NCI-H2196 treated with DMSO at 0.1 percent for 48 hours (cell line): ENCODE results near the gene ART4.

Experiments used
- DNase-seq: peaks from one replicate; lab custom pipeline; 2025; ENCODE audit not compliant: unreplicated experiment; lab: John Stamatoyannopoulos, UW

The ART4 gene

DNA sequence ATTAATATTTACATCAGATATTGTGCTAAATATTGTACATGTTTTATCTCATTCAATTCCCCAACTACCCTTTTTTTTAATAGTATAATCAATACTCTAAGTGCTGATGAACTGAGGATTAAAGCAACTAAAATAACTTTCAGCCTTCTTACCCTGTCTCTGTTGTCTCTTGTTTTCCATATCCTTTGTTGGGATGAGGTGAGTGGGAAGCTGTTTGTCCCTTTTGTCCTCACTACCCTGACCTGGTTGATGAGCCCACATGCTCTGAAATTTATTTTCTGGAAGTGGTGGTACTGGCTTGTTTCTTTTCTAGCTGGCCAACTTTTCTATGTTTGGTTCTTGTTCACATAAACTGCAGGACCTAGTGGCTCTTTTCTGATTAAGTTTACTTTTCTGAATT is 9.6 kb upstream of the ART4 start:
- no peak for DNase-seq

DNA sequence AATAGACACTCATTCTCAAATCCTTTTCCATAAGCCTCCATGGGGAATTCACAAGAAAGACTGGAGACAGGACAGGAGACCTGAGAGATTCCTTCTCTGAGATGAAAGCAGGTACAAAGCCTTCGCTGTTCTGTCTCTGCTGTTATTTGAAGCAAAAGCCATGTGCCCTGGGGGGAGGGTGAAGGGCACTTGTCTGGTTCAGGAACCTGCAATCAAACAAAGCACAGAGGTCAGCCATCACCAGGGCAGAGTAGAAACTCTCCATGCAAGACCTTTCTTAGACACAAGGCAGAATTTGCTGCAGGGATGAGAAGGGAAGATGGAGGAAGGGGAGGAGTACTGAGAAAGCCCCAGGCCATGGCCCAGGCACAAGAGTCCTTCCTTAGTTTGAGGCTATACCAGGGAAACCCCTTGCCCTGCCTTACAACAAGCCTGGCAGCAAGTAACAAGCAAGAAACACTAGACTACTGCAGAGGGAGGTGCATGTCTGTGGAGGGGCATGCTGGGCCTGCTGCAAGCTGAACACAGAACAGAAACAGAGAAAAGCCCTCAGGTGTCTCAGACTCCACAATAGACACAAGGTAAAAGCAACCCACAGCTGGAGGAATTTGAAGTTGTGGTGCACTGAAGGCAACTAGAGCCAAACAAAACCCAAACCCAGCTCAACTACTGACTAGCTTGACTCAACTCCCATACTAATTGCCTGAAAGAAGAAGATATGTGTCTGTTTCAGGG is 7.8 kb upstream of the ART4 start:
- DNase-seq: no peak

DNA sequence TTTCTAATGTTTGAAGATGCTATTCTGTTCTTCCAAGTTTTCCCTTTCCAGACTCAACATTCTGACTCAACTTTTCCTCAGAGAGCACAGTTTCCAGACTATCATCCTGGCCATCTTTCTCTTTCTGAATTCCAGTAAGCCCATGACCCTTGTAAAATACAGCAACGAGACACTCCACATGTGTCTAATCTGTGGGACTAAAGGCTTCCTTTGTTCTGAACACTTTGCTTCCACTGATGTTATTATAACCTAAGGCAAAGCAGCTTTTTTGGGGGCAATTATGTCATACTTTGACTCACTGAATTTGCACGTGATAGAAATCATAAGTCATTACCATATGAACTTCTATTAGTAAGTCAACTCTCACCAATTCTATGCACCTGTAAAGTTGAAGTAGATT is 6.3 kb upstream of the ART4 start:
- DNase-seq: no peak

DNA sequence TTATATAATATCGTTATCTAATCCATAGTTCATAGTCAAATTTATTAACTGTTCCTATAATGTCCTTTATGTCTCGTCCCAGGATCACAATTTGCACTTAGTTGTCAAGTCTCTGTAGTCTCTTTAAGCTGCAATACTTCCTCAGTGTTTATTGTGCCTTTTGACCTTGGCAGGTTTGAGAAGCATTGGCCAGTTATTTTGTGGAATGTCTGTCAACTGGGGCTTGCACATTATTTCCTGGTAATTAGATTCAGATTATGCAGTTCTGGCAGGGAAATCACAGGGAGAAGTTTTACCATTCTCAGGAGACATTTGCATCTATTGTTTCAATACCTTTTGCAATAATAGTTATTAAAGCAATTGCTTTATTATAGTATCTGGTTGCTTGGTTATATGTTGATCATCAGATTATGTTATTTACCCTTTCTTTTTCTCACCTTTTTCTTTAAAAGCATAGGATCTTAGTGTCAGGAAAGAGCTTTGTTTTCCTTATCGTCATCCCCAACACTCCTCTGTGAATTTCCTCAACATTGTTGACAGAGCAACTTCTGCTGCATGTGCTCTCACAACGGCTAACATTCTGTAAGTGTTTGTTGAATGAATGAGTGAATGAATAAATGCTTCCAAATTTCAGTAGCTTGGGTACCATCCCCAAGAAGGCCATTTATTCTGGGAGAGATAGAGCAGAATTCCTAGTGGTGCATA is 3.7 kb upstream of the ART4 start:
- DNase-seq: no peak

DNA sequence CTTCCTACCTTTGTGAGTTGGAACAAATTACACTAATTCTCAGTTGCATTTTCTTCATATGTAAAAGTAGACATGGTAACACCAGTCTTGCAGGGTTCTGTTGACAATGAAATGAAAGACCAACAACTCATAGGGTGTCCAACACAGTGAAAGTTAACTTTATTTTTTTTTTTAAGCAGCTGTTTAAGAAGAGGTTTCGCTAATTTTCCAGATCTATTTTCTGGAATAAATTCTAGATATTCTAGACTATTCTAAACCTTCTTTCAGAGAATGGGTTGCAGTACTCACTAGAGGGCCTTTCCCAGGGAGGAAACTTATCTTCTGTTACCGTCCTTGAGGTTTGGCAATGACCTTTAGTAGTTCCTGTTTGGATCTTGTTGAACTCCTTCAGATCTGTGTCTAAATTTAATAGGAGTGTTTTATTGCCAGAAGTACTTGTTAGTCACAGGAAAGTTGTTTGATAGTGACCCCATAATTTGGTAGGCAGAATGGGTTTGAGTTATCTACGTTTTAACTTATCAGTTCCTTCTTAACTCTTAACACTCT is 2.8 kb upstream of the ART4 start:
- no peak for DNase-seq

DNA sequence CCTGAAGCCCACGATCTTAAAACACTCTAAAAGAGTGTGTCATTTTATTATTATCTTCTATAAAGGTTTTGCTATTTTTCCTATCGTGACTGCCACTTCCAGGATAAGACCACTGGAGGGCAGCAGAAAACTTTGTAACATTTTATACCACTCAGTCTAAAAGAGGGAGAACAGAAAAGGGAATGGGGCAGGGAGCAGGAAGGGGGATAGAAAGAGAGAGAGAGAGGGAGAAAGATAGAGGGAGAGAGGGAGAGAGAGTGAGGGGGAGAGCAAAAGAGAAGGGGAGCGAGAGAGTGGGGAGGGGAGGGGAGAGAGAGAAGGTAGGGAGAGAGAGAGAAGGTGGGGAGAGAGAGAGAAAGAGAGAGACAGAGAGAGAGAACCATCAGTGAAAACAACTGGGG is 2.0 kb upstream of the ART4 start:
- DNase-seq: no peak

DNA sequence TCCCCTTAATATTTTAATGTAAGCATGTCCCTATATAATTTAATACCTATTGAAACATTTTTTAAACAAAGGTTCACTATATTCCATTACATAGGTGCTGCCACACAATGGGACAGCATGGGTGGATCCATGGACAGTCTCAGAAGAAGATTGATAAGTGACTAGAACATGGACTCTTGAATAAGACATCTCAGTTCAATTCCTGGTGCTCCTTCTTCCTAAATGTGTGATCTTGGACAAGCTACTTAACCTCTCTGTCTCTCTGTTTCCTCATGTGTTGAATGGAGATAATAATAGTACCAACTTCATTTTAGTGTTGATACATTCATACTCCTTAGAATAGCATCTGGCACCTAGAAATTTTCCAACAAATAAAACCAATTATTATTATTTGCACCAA is 1.1 kb upstream of the ART4 start:
- DNase-seq: no peak

DNA sequence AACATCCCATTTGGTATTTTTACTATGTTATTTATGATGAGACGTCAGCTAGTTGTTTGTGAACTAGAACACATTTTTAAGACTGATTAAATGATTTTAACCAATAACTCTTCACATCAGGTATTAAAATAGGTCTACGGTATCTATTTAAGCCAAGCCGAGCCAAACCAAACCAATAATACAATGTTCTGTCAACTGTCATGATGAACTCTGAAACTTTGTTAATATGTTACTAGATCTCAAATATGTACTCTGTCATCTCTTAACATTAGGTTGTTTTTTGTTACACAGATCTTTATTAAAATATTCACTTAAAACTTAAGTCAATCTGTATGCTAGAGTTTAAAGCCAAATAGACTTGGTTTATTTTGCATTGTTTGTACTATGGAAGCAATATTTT is 1.0 kb downstream of the ART4 start:
- DNase-seq: no peak

DNA sequence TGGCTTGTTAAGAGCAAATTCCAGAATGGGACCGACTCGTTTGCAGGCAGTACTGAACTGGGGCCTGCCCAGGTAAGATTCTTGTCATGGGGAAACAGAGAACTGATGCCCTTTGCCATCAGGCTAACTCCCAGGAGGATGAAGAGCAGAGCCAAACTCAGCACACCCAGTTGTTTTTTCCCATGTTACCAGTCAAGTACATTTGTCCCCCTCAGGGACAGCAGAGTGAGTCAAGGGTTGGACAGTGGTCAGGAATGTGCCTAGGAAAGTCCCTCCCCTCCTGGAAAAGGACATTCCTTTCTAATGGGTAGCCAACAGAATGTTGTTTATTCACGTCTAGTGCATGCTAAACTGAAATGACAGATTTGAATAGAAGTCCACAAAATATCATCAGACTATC is 1.6 kb downstream of the ART4 start:
- no peak for DNase-seq

DNA sequence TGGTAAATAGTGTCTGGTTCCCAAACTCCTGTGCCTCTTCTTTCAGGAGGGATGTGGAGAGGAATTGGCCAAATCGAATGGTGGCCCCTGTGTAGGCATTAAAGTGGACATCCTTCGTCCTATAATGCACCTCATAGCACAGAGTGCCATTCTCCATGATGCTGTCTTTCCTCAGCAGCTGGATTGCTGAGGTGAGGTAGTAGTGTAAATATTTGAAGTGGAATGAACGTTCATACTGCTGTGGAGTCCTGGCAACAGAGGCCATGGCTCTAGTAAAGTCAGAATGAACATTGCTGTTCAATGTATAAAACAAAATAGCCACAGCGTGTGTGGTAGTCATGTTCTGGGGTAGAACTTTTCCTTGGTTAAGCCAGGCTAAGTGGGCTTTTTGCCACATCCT is 2.7 kb downstream of the ART4 start:
- DNase-seq: no peak

DNA sequence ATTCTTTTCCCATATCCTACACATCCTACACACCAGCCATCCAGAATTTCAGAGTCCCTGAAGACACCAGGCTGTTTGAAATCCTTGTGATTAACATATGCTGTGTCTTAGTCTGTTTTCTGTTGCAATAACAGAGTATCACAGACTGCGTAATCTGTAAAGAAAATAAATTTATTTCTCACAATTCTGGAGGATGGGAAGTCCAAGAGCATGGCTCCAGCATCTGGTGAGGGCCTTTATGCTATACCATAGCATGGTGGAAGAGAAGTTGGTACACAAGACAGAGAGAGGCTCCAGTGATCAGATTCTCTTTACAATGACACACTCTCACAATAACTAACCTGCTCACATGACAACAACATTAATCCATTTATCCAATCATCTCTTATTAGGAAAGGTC is 4.1 kb downstream of the ART4 start:
- no peak for DNase-seq

DNA sequence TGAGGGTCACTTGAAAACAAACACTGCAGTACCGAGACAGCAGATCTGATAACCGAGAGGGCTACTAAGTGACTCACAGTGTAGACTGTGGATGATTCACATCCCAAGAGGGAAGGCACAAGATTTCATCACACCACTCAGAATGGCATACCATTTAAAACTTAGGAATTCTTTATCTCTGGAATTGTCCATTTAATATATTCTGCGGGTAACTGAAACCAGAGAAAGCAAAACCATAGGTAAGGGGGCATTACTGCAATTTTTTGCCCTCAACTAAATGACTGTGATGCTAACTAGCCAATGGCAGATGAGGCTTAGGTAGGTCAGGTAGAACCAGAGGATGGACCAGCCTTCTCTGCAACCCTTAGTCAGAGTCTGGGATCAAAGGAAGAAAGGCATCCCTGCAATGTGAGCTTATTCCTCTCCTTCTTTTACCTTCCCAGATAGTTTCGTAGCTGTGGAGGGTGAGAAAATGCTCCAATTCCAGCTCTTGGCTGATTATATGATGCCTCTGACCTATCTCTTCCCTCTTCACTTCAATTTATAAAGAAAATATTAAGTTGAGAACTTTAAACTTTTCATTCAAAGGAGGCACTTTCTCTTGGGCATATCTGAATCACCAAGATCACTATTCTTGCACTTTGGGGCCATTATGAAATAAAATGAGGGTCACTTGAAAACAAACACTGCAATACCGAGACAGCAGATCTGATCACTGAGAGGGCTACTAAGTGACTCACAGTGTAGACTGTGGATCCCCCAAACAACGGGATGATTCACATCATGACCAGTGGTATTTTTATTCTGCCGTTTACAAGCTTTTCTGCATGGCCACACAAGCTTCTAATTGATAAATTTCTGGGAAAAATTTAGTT is 6.8 kb downstream of the ART4 start:
- no peak for DNase-seq

DNA sequence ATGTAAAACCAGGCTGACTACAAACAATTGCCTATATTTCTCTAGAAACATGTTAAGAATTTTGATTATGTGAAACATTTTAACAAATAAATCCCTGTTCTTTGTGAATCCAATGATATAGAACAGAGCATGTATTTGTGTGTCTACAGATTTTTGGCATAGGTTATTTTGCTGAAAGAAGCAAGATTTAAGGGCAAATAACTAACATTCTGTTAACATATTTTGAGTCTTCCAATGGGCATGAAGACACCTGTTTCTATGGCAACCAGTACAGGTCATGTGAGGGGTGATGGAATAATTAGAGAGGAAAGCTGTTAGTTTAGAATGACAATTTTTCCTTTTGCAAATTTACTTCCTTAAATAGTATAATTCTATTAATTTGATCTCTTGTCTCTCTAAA is 8.8 kb downstream of the ART4 start:
- no peak for DNase-seq

DNA sequence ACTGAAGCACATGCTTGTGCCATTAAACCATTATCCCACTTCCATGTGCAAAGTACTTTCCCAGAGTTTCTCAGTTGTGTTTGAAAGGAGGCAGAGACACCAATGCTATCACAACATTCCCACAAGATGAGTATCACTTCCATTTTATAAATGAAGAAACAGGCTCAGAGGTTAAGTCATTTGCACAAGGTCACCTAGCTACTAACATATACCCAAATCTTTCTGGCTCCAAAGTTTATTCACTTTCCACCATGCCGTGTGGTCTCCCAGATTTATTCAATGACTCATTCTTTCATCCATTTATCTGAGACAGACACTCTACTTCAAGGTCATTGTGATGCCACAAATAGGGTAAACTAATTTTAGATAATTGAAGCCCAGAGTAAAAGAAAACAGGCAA is 9.4 kb downstream of the ART4 start:
- no peak for DNase-seq

DNA sequence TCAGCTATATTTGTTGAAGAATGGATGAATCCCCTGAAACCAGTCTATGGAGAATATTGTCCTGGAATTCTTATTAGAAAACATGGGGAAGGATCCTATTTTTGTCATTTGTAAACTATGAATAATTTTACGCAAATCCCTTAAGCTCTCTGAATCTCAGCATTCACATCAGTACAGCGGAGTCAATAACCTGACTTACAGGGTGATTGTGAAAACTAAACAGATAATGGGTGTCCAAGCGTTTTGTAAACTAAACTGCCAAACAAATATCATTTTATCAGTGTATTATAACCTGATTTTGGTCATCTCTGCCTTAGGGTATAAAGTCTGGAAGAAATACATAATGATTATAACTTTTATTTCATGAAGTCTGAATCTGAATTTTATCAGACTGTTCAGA is 10.0 kb downstream of the ART4 start:
- no peak for DNase-seq

DNA sequence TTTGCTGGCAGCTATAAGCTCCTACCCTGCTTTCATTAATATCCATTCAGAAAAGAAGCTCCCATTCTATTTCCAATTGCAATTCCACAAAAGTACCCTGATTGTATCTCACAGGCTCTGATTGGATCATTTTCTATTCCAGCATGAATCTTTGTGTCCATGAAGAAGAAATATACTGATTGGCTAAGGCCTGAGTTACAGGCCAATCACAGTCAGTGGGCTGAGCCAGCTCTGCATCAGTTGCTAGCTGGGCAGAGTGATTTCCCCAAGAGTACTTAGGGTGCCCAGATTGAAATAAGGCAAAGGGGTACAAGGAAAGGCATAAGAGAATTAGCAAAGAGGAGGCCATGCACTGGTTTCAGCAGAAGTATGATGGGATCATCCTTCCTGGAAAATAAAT is 14.4 kb downstream of the ART4 start:
- DNase-seq: no peak

DNA sequence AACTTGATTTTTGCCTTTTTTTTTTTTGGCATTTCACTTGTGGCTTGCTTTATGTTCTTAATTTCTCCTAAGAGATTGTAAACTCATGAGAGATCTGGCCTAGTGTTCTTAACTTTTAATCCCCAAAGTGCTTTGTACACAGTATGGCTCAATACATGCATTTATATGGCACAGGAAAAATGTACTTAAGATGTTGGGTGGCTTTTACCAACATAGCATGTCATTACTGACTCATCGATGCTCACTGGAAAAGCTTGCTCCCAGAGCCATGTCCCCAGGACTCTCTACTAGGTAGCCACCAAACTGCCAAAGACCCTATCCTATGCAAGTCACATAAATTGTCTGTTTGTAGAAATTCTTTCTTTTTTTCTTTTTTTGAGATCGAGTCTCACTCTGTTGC is 16.3 kb downstream of the ART4 start:
- no peak for DNase-seq

DNA sequence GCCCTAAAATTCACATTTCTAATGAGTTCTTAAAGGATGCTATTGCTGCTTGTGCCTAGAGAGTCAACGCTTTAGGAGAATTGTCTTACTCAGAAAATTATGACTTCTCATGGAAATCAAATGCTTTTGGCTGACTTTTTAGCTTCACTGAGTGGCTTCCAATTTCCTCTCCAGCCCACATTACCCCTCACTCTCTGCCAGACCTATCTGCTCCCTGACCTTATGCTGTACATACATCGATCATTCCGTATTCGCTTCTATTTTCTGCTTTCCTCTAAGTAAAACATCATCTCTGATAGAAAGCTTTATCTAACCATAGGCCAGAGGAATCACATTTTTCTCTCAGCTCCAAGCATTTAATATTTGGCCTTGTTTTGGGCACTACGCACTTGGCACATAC is 16.8 kb downstream of the ART4 start:
- DNase-seq: no peak

DNA sequence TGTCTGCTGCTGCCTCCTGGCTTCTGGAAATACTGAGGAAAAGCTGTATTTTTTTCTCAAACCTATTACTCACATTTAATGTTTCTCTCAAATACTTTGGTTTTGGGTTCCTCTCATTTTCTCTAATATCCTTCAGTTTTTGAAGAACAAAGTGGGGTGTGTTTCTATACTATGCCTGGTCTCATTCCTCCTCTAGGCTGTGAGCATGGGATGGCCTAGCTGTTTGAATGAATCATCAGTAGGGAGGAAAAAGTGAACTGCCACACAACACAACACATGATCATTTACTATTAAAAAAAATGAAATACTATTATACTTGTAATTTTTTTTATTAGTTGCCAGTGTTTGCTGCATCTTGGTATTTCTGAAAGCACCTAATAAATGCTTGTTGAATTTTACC is 18.1 kb downstream of the ART4 start:
- no peak for DNase-seq

DNA sequence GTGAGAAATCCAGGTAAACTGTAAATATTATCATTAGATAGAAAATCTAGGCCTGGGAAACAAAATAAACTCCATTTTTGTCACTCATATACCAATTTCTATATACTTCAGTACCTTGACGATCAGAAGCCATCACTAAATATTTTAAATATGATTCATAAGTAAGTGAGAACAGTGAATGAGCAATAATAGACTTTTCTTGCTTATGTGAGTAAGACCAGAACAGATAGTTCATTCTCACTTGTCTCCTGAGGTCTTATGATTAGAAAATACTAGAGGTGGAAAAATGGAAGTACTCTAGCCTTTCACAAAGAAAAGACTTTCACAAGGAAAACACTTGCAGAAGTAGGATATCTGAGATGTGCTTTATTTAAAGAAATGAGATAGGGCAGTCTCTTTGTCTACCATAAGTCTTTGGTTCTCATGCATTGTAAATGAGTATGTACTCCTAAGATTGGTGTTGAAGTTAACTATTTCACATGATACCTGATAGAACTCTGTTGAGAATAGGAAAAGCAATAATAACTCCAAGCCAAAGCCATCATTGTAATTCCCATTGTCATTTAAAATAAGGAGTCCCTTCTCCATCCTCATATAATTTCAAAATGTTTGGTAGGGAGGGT is 19.2 kb downstream of the ART4 start:
- DNase-seq: no peak

DNA sequence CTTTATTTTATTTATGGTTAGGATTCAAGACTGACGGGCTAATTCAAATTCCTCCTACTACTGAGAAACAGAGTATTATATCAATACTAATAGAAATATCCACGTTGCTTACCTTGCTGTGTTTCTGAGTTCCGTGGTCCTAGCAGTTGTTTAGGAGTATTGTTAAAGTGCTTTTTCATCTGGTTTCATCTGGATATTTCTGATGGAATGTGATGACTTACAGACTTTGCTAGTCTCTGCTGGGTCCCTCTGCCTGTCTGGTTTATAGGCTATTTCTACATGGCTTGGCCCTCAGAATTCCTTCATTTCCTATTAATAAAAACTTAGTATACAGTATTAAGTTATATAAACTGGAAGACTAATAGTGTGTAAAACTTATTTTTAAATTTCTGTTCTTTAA is 29.3 kb downstream of the ART4 start, which contains the start of gene SMCO3:
SMCO3 (minus strand) TSS at position 169 of the 400 bp plus-strand sequence. CDS start 7,502 bp downstream, outside the sequence.
- DNase-seq: no peak
